Measurements from ENCODE around the gene TANC2.
A peak's percentile ranks its signal among the peaks of the same experiment; 100 is the strongest.

TANC2 gene

GRCh38 chr17:62965686-62966425, at the start of gene TANC2:
Gene TANC2 (plus strand): TSS chr17:62966235. CDS start chr17:63009560, 43,325 bp downstream.
- peak; percentile 62 for DNase-seq (ENCODE audit: low read depth, low spot score)

DNA sequence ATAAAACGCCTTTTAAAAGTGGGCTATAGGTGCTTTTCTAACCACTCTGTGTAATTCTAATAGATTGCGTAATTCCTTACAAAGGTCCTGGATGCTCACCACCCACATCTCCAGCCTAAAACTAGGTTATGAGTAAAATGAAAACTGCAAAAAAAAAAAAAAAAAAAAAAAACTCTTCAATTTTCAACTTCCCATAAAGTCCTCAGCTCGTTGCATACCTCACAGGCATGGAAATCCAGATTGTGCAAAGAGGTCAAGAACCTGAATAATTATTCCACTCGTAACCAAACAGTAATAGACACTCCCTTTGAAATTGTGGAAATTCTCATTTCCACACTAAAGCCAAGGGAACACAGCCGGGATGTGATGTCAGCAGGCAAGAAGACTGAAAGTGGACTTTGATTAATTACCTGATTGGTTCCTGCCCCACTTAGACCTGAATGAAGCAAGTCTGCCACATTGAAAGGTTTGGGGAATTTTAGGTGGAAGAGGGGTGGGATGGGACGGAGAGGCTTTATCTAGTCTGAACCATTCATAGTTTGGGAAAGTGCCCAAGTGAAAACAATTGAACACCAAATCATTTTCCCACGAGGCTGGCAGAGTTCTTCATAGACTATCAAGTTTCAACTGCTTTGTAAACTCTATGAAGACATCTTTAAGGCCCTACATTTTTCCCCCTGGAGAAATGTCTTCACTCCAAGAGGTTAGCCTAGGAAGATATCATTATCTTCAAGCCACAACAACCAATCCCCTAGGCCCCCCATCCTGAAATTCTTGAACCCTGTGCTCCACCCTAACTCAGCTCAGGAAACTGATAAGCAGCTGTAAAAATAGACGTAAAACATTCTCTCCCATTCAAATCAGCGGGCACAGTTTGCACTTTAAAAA, 49.1 kb upstream of the TANC2 start:
- no peak for DNase-seq (ENCODE audit: low read depth, low spot score)

DNA sequence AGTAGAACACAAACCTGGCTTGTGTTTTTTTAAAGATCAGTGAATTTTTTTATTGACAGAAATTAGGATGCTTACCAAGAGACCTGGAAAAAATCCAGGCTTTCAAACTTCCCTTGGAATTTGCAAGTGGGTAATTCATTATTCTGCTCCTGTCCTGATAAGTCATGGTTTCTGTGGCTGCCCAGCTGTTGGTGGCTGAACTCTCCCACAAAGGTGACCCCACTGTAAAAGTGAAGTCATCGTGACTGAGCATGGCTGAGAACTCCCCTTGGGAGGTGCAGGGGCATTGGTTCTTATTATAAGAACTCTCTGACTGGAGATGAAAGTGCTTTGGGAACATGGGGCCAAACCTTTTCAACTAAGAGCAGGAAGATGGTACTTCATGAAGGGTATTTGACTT, 46.6 kb upstream of the TANC2 start:
- no peak for DNase-seq (ENCODE audit: low read depth, low spot score)

DNA sequence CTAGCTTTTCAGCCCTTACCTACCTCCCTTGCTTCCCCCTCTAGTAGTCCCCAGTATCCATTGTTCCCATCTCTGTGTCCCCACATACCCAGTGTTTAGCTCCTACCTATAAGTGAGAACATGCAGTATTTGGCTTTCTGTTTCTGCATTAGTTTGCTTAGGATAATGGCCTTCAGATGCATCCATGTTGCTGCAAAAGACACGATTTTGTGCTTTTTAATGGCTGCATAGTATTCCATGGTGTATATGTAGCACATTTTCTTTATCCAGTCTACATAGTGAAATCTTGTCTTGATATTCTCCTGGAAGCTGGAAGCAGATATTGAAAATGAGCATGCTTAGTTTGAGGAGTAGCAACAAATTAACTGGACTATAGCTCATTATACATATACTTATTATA, 45.7 kb upstream of the TANC2 start:
- no peak for DNase-seq (ENCODE audit: low read depth, low spot score)

DNA sequence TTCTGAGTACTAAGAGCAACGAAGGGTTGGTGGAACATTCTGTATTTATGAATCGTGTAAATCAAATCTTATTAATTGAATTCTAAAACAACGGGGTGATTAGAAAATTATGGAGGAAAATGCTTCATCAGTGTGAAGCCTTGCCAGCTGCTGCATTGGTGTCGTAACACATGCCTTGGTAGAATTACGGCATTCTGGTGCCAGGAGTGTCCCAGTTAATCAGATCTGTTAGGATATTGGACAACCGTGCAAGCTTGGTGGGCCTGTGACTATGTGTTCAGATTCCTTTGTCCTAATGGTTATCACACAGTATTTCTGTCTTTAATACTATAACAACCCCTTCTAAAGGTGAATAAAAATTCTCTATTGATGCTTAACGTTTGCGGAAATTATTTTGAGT, 44.2 kb upstream of the TANC2 start:
- no peak for DNase-seq (ENCODE audit: low read depth, low spot score)

DNA sequence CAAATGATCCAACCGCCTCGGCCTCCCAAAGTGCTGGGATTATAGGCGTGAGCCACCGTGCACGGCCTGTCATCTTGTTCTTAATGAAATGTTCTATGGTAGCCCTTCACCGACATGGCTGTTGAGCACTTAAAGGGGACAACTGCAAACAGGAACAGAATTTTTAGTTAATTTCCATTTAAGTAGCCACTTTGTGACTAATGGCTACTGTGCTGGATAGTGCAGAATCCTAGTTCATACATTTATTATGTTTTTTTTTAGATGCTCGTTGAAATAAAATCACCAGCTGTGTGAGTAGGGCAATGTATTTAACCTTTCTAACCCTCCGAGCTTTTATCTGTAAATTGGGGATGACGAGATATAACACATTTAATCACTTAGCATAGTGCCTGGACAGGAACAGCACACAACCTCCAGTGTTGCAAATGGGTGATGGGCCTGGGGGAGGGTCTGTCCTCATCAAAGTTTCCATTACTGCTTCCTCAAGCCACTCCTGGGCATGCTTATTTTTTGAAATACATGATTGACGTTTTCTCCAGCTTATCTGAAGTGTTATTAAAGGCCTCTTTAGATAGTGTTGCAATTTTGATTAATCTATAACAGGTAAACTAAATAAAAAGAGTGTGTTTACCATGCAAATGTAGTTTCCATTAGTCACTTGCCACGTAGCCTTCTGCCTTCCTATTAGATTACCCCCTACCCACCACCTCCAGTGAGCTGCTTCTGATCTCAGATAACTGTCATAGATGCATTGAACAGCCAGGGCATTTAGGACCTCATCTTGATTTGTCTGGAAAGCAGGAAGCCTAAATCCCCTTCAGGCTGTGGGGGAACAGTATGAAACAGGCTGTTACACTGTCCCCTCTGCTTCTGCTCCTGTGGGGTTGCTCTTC, 42.5 kb upstream of the TANC2 start:
- DNase-seq (ENCODE audit: low read depth, low spot score), result no peak

GRCh38 chr17:62925267-62925836, 40.7 kb upstream of the TANC2 start:
- no peak for DNase-seq (ENCODE audit: low read depth, low spot score)

GRCh38 chr17:62927083-62927482, 39.0 kb upstream of the TANC2 start:
- no peak for DNase-seq (ENCODE audit: low read depth, low spot score)

DNA sequence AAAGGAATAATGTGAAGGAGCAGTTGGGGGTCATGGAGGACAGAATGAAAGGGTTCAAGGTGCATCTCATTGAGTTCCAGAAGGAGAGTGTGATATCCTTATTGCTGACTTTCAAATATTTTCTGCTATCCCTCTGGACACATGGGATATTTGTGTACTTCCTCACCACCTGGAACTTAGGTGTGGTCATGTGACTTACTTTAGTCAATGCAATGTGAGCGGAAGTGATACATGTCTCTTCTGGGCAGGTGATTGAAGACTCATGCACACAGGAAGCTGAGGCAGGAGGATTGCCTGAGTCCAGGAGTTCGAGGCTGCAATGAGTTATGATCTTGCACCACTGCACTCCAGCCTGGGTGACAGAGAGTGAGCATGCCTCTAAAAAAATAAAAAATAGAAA, 36.7 kb upstream of the TANC2 start:
- DNase-seq (ENCODE audit: low read depth, low spot score), result no peak

GRCh38 chr17:62931101-62931500, 34.9 kb upstream of the TANC2 start:
- no peak for DNase-seq (ENCODE audit: low read depth, low spot score)

DNA sequence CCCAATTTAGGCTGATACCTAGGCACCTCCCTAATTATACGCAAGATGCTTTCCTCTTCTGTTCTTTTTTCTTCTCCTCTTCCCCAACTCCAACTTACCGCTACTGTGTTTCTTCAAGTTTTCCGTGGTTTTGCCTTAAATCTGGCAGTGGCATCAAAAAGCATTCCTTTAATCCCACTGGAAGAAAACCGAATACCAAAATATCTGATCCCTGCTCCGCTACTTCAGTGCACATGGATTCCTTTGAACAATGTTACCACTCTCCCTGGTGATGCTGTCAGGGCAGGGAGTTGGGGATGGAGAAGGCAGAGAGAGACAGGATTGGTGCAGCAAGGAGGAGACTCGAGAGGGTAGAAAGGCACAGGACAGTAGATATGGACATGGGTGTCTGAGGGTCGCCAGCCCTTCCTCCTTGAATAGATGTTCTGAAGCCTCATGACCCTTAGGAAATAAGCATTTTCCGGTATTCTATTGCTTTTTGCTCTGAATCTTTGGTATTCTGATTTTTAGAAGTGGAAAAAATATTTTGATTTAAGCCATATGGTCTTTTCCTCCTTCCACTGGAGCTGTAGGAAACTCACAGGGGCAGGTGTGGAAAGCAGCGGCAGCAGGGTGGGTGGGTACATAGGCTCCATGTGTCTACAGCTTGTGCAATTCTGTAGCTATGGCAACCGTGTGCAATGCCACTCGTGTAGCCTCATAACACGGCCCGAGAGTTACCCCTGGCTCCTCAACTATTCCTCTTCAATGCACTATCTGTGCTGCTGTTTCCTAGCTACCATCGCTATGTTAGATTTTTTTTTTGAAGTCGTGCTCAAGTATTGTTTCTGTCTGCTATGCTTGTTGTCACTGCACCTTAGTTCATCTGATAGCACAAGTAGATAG, 32.3 kb upstream of the TANC2 start:
- no peak for DNase-seq (ENCODE audit: low read depth, low spot score)

DNA sequence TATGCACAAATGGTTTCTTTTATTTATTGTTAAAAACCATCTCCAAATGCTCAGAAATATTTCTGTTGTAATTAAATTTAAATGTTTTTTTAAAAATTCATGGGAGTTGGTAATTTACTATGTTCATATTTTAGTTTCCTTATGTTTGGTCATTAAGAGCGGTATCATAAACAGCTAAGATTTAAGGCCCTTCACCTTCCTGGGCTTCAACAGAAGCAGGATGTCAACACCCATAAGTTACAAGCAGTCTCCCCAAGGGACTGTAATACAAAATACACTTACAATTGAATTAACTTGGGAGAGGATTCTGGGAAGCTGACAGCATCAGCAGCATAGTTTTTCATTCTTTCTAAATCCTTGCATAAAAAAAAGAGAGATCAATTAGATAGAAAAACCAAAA, 30.9 kb upstream of the TANC2 start:
- DNase-seq (ENCODE audit: low read depth, low spot score), result no peak

DNA sequence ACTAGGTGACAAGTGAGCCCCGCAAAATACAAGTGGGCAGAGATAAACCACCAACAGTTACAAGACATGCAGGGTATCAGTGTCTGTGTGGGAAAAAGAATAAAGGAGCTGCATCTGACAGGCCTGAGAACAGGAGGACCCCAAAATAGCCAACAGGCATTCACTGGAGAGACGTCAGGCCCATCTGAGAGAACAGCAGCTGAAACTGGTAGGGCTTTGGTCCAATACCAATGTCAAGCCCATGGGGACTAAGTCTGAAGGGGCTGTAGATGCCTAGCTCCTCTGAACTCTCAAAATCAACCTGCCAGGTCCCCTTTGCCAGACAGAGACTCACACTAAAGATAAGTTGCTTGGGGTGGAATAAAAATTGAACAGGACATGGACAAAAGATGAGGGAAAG, 30.5 kb upstream of the TANC2 start:
- DNase-seq (ENCODE audit: low read depth, low spot score), result no peak

DNA sequence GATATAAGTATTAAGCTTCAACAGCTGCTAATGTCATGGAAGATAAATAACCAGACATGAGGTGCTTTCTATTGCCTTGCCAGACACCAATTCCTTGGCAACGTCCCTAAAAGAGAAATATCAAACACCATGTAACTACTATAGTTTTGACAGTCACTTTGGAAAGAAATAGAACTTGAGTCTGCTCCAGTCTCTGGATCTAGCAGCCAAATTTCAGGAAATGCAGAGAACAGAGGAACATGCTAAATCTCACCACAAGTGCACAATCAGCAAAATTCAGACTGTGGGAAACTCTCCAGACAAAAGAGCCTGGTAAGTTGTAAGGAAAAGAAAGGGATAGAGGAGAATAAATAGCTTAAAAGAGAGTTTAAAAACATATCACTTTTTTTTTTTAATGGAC, 28.4 kb upstream of the TANC2 start:
- no peak for DNase-seq (ENCODE audit: low read depth, low spot score)

DNA sequence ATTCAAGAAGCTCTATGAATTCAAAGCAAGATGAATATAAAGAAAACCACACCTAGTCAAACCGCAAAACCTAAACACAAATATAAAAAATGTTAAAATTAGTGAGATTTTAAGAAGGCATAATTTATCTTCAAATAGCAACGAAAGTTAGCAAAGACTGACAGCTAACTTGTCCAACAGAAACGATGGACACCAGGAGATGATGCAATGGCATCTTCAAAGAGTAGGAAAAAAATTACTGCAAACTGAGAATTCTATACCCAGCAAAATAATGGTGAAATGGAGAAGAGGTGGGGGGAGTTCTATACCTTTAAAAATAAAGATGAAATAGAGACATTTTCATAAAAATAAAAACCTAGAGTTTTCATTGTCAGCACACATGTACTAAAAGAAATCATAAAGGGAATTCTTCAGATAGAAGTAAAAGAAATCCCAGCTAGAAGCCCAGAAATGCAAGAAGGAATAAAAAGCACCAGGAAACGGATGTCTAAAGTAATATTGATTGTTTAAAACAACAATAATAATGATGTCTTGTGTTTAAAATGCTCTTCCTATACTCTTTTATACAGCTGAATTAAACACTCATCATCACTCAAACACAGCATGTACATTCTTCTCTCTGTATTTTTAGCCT, 24.6 kb upstream of the TANC2 start:
- DNase-seq (ENCODE audit: low read depth, low spot score), result no peak

DNA sequence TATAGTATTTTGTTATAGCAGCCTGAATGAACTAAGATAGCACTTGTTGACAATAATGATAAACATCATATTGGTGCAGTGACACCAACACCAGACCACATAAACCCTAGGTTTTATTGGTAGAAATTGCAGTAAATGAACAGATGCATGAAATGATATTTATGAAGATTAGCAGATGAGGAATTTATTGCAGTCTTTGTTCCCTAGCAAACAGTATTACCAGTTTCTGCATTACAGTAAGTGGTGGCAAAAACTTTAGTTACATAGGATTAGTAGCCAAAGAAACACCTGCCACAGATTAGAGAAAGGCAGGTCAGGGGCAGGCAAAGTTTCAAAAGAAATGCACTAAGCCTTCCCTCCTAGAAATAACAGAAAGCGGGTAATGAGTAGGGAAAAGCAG, 17.7 kb upstream of the TANC2 start:
- no peak for DNase-seq (ENCODE audit: low read depth, low spot score)

DNA sequence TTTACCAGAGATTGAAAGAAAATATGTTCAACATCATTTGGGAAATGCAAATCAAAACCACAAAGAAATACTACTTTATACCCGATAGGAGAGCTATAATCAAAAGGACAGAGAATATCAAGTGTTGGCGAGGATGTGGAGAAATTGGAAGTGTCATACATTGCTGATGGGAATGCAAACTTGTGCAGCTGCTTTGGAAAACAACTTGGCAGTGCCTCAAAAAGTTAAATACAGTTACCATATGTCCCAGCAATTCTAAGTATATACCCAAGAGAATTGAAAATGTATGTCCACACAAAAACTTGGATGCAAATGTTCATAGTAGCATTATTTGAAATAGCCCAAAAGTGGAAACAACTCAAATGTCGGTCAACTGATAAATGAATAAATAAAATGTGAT, 17.0 kb upstream of the TANC2 start:
- DNase-seq (ENCODE audit: low read depth, low spot score), result no peak

DNA sequence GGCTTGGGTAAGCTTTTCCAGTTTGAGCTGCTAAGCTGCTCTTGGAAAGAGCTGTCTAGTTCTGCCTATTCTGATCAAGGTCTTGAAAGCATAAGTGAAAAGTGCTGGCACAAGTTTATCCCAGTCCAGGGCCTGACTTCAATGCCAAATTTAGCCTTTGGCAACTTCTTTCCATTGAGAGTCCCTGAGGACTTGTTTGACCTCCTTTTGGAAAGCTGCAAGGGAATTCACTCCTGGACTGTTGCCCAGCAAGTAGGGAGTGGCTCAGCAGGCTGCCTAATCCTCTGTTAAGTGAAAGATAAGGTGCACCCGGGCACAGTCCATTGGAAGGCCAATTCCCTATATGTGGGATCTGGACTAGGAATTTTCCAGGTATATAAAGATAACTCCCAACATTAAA, 16.0 kb upstream of the TANC2 start:
- DNase-seq (ENCODE audit: low read depth, low spot score), result peak; percentile 23

DNA sequence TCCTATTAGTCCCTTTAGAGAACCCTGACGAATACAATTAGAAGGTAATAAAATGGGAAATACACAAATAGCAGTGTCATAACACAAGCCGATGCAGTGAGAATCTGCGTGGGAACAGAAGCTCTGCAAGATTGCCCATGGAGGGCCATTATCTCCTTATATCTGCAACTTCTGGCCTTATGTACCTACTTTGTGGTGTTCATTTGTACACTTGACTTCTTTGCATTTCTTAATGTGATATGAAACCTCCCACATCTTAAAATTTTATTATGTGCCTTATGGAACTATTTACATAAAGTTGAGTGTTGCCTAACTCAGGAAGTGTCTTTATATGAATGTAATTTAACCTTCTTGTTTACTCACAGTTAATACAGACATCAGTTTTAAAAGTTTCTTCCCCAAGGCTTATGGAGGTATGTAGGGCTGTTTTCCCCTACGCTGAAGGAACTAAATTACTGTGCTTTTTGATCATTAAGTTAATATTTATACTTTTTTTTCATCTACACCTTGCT, 10.1 kb upstream of the TANC2 start:
- DNase-seq (ENCODE audit: low read depth, low spot score), result no peak

DNA sequence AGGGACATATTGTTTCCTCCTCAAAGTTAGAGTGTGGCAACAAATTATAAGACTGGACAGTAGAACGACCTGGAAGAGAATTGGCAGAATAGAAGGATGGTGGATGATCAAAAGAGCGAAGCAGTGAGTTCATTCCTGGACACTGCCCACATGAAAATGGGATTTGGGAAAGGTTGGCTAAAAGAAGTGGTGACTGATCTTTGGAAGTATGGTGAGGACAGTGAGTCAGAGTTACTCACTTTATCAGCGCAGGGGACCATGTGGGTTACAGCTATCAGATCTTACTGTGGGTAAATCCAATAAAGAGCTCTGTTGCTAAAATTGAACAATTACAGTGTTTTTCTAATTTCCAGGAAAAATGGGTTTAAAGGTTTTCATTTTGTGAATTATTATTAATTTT, 2.7 kb upstream of the TANC2 start:
- DNase-seq (ENCODE audit: low read depth, low spot score), result no peak
